NCI-H524 treated with DMSO at 0.1 percent for 48 hours (cell line): ENCODE results near the gene CCDC197.

ENCODE experiments used
- DNase-seq: peaks from one replicate; lab custom pipeline; 2025; lab: John Stamatoyannopoulos, UW

The CCDC197 gene

DNA sequence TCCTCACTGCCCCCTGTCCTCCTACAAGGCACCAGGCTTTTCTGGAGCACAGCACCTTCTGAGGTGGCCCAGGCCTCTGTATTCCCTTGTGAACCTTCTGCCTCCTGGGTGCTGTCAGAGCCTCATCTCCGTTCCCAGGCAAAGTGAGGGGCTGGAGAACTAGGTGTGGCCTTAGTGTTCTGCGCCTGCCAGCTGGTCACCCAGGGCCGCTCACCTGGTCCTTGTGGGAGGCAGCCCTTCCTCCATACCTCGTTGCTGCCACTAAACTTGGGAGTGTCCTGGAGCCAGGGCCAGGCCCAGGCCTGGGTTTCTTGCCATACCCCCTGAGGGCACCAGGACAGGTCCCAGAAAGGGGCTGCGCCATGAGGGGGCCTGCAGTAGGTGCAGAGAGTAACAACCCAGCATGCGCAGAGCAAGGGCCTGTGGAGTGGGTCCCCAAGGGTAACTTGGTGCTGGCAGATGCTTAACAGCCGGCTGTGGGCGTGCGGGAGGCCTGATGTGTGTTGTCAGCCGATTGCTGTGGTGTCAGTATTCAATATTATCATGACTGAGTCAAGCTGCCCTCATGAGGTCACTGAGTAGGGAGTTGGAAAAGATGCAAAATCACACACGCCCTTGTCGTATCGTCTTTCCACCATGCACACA is 46.1 kb downstream of the CCDC197 start:
- no peak for DNase-seq

DNA sequence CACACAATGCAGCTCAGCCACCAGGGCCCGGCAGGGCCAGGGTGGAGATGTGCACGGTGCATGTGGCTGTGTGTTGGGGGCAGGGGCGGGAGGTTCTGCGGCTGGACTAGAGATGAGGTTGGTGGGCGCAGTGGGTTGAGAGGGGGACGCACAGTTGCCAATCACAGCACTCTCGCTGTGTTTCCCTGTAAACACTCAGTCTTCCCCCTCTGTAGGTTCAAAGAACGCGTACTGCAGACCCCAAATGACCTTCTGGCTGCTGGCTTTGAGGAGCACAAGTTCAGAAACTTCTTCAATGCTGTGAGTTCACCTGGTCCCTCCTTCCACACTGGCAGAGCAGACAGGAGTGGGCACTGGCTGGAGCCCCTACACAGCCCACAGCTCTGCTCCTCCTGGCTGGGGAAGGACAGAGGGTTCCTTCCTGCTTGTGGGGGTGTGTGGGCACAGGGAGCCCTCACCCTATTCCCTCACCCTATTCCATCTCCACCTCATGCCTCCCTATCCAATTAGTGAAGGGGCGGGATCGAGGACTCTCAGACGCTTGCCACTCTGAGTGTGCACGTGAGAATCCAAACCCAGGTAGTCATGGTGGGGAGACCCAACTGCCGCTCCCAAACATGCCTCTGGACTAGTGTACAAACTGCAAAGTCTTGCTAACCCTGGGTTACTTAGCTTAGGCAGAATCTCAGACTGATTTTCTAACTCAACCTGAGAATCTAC is 46.8 kb downstream of the CCDC197 start:
- DNase-seq = no peak

DNA sequence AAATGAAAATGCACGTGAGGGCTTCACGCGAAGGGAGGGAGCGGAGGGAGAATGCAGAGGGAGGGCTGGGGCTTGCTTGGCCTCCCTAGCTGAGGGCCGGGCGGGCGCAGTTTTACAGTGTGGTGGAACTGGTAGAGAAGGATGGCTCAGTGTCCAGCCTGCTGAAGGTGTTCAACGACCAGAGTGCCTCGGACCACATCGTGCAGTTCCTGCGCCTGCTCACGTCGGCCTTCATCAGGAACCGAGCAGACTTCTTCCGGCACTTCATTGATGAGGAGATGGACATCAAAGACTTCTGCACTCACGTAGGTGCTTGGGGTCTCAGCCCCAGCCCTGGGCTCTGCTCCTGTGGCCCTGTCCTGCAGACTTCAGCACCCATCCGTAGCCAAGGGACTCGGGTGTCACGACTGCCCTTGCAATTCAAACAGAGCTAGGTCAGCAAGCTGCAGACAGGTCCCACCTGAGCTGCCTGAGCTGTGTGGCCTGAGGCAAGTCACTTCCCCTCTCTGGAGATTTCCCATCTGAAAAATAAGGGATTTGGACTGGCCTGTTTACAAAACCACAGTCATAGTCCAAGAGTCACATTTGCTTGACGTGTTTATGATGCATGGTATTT is 47.5 kb downstream of the CCDC197 start:
- no peak for DNase-seq

DNA sequence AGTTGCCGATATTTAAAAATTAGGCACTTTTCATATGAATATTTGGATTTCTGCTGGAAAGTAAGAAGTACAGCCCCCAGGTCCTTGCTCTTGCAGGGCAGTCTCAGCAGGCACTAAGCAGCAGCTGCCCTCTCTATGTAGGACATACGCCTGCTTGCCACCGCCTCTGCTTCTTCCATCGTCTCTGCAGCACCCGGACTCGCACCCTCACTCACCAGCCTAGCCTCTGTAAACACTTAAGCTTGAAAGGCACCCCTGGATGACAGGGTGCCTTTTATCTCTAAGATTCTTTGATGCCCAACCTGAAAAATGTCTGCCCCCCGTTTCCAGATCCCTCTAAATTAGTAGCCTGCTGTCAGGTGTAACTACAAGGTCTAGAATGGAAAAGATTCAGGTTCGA is 48.0 kb downstream of the CCDC197 start:
- DNase-seq = no peak

DNA sequence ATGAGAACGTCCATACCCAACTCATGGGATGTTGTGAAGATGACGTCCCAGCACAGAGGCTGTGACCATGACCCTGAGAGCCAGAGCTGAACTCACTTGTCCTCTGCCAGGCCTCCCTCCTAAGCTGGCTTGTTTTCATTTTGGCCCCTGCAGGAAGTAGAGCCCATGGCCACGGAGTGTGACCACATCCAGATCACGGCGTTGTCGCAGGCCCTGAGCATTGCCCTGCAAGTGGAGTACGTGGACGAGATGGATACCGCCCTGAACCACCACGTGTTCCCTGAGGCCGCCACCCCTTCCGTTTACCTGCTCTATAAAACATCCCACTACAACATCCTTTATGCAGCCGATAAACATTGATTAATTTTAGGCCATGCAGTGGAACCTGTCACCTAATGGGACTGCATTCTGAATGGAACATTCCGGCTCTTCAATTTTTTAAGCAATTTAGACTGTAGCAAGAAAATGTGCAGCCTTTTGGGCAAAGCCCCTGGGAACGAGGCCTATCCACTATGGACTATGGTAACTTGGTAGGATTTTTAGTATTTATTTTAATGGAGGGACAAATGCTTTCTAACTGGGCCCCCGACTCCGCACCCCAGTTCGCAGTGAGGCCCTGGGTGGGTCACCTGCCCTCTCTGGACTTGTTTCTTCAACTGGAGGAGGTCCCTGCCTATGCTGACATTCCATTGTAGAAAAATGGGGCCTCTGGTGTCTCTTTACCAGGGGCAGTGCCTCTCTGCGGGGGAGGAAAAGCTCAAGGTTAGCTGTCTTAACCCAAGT is 48.7 kb downstream of the CCDC197 start:
- DNase-seq = no peak

DNA sequence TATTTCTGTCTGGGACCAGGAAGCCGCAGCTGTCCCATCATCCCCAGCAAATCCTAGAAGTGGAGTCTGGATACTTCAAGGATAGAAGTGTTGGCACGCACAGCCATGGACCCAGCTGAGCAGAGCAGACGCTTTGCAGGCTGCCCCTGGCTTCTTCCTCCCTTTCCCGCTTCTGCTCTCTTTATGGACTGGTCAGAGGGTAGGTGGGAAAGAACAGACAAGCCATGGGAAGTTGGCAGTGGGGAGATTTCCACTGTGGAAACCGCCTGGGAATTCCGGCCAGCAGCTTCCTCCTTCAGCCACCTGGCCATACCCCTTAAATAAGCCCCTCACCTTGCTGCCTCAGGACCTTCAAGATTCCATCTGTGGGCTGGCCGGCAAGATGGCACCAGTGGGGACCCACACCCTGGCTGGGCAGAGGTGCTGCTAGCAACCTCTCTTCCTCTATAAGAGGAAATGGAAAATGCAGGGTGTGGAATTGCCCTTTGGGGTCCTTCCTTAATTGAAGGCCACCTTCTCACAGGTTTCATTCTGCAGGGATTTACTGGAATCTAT is 49.7 kb downstream of the CCDC197 start:
- DNase-seq = no peak

DNA sequence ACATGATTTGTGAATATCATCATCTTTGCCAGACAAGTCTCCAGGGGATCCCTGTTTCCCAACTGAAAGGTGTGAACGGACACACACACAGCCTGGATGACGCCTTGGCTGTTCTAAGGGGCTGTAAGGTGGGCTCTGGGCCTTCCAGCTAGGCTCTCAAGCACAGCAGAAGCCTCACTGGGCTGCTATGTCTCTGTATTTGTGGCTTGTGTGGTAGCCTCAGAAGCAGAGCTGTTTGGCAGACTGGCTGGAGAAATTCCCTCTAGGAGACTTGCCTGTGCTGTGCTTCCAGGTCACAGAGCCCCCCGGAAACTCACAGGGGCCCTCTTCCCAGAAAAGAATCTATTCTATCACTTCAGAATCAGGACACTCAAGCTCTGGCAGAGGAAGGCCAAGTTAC is 50.5 kb downstream of the CCDC197 start:
- no peak for DNase-seq

DNA sequence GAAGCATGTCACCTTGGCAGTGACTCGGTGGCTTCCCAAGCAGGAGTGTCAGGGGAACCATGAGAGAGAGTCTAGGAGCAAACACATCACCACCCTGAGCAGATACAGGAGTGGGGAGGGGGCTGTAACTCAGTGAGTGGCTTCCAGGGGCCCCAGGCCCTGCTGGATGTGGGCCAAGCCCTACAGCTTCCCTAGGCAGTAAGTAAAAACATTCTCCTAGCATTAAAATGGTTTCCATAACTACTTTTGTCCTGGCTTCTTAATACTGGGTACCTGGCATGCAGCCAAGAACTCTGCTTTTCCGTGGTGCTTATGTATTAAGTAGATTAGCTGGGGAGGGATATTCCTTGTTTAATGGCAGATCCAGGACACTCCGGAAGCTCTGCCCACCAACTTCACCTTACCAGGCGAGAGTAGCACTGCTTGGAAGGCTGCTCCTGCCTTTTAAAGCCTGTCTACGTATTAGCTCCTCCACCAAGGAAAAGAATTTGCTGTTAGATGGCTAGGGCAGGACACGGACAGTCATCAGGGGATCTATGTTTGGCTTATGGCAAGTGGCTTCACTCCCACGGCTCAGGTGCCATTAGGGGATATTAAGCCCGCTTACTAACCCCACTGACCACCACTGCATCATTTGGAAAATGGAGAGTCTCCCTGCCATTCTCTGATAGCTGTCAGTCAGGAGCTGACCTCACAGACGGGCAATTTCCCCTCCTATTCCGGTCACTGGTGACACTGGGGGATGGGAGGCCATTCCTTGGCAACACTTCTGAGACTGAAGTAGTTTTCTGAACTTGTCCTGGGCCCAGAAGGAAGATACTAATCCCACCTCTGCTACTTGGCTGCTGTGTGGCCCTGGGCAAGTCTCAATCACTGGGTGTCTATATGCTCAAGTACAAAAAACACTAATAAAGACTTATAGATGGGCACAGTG is 51.9 kb downstream of the CCDC197 start:
- DNase-seq = peak; percentile 89

DNA sequence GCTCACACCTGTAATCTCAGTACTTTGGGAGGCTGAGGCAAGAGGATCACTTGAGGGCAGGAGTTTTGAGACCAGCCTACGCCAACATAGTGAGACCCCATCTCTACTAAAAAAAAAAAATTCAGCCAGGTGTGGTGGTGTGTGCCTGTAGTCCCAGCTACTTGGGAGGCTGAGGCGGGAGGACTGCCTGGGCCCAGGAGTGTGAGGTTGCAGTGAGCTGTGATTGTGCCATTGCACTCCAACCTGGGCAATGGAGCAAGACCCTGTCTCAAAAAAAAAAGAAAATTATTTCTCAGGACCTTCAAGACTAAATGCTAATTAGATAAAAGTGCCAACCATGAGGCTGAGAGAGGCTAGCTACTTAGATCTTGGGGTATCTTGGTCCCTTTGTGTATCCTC is 52.5 kb downstream of the CCDC197 start:
- DNase-seq = no peak

DNA sequence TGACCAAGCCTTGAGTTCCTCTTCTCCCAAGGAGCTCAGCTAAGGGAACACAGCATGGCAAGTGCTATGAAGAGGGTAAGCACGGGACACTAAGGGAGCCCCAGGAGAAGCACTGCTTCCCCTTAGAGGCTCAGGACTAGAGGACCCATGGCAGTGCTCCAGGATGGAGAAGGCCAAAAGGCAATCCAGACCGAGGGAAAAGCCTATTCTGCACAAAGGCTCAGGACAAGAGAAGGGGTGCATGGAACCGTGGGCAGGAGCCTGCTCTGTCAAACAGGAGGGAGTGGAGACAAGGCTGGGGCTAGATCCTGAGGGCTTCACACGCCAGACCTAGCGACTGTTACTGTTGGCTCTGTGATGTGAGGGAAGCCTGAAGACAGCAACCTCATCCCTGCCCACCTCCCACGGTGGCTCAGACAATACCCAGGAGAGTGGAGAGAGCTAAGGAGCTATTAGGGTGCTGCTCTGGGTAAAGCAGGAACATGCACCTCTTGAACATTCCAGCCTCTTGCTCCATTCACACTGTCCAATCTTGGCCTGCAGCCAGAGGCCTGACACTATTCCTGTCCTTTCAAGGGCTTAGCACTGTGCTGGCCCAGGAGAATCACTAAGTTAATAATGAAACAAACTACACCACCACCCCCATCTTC is 53.3 kb downstream of the CCDC197 start:
- no peak for DNase-seq

DNA sequence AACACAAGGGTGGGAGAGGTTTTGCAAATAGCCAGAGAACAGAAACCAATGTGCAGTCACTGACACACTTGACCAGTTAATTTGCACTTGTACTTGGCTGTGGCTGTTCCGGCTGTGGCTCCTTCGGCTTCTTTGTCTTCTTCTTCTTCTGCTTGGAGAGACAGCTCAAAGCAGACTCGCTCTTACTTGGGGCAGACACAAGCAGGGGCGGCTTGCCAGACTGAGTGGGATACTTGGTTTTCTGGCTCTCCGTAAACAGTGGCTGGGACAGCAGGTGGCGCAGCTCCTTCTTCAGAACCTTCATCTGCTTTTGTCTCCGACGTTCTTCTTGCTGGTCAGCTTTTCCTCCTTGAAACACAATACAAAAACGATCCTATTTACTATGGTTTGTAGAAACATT is 54.0 kb downstream of the CCDC197 start:
- DNase-seq = no peak

DNA sequence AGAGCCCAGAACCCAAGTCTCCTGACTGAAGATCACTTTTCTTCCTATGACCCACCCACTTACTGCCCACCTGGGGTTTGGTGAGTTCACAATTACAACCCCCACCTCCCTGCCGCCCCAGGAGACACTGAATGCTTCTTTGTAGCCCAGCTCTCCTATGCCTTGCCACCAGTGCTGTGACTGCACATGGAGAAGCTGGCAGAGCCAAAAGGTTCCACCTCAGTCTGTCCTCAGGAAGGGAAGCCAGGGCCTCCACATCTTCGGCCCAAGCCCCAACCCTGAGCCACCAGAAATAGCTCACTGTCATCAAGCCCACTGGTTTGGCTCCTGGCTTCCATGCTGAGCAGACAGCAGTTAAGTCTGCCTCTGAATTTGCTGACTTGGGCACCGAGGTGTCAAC is 54.7 kb downstream of the CCDC197 start:
- DNase-seq = no peak

DNA sequence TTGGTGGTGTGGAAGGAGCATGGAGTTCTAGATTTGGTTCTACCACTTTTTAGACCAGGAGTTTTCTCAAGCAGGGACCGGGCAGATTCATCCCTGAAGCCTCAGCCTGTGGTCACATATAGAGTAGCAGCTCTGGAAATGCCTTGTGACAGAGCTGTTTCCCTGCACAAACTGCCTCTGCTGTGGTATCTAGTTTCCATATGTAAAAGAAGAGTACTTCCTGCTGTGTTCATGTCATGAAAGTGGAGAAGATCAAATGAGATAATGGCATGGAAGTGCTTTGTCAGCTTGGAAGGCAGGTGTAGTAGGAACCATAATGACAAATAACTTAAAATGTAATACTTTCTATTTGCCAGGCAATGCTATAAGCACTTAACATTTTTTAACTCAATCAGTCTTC is 55.1 kb downstream of the CCDC197 start:
- no peak for DNase-seq

DNA sequence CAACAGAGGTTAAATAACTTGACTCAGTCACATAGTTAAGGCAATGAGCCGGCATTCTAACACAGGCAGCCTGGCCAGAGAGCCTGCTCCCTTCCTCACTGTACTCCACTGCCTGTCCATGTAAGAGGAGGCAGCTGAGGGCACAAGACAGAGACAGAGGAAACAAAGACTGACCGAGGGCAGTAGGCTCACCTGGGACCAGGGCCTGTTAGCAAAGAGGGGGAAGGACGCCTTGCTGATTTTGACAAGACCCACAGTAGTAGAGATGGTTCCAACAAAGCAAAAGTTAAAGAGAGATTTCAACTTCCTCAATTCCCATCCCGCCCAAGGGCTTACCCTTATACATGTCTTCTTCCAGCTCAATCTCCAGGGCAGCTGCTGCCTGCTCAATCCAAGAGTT is 55.6 kb downstream of the CCDC197 start:
- no peak for DNase-seq

DNA sequence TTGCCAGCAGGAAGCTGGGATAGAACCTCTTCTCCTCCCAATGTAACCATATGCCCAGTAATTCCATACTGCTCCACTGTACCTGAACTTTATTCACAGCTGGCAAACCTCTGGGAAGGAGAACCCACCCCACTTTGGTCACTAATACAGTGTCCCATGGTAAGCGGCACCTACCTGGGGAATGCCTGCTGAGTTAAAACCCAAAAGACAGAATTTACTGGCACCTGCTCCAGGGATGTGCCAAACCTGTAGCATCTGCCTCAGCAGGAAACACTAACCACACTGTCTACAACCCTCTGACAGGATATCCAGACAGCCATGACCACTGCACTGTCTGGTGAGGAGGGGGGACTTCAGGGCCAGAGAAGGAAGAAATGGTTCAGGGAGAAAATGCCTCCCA is 57.3 kb downstream of the CCDC197 start:
- no peak for DNase-seq

DNA sequence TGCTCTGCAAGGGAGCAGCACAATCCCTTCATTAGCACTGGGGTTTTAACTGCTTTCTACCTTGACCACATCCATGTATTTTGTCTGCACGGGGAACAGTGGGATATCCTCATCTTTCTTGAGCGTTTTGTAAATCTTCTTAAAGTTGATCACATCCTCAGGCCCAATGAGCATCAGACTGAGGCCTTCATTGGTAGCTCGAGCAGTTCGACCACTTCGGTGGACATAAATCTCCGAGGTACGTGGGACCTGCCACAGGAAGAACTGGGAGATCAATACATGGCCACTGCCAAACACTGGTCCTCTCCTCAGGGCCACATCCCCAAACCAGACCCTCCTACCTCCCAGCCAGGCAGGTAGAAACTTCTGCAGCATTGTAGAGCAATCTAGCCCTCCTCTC is 57.8 kb downstream of the CCDC197 start:
- no peak for DNase-seq

DNA sequence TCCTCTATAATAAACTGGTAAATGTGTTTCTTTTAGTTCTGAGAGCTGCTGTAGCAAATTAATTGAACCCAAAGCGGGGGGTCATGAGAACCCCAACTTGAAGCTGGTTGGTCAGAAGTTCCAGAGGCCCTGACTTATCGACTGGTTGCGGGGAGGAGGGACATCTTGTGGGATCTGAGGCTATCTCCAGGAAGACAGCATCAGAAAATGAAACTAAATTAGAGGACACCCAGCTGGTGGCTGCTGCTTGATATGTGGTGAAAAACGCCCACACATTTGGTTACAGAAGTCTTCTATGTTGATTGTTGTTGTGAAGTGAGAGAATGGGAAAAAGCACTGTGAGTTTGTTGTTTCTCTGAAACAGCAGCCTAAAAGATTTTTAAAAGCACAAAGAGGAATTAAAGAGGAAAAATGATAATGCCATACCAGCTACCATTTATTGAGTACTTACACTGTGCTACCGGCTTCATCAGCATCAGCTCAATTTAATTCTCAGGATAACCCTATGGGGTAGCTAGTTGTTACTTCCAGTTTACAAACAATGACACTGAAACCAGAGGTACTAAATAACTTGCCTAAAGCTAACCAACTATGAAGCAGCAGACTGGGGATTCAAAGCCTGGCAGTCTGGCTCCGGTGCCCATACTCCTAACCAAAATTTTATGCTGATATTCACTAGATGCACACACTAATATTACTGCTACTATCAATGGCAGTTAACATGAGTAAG is 59.6 kb downstream of the CCDC197 start:
- no peak for DNase-seq

DNA sequence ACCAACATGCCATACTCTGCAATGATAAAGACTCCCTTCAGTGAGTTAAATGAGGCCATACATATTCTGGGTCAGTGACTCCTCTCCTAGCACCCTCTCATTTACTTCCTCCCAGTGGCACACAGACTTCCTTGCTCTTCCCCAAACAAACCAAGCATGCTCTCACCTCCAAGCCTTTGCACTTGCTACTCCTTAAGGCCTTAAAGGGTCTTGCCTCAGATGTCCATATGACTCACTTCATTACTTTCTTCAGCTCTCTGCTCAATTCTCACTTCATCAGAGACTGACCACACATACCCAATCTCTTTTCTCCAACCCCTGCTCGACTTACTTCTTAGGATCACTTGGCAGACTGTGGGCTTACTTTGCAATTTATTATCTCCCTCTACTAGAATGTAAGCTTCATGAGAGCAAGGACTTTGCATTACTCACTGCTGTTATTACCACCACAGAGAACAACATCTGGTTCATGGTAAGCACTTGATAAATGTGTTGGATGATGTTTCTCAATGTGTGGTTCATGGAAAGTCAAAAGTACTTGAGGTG is 61.1 kb downstream of the CCDC197 start:
- no peak for DNase-seq
